C4-2B (cell line): Measurements from ENCODE around the gene AP3B2.

Experiments used
- H3K27ac ChIP-seq: fragments of 450-650 bp; 2 replicates; pipeline ENCODE4 v1.5.1; 2017
- ZFX ChIP-seq: fragments of 450-650 bp; IDR thresholded peaks from 2 replicates; pipeline ENCODE4 v1.6.1; 2017
- TF ChIP-seq, protein P1 (sequence below): fragments of 450-650 bp; conservative IDR thresholded peaks from 2 replicates; pipeline ENCODE4 v1.5.1; 2017; ENCODE audit warnings: mild to moderate bottlenecking

AP3B2 gene

DNA sequence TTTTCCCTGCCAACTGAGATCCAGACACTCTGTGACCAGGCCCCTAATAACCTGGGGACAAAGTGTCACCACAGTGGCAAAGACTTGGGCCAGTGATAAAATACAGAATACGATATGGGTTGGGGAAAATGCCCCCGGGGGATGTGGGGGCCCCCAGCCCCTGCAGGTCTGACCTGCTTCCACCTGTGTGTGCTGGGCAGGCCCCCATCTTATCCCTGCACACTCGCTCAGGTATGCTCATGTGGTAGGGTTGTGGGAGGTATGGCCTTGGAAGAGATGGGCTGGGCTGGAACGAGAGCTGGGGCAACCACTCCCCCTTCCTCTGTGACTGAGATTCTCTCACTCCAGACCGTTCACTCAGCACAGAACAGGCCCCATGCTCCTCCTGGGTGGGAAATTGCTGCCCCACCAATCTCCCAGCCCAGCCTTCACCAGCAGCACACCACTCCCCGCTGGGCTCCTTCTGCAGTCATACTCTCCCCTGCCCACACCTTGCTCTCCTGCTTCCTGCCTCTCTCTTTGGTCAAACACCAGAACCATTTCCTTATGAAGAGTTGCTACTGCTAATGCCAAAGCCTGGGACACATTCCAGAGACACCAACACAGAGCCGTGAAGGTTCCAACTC lies 52.9 kb downstream of the AP3B2 start:
- TF ChIP-seq, protein P1, sequence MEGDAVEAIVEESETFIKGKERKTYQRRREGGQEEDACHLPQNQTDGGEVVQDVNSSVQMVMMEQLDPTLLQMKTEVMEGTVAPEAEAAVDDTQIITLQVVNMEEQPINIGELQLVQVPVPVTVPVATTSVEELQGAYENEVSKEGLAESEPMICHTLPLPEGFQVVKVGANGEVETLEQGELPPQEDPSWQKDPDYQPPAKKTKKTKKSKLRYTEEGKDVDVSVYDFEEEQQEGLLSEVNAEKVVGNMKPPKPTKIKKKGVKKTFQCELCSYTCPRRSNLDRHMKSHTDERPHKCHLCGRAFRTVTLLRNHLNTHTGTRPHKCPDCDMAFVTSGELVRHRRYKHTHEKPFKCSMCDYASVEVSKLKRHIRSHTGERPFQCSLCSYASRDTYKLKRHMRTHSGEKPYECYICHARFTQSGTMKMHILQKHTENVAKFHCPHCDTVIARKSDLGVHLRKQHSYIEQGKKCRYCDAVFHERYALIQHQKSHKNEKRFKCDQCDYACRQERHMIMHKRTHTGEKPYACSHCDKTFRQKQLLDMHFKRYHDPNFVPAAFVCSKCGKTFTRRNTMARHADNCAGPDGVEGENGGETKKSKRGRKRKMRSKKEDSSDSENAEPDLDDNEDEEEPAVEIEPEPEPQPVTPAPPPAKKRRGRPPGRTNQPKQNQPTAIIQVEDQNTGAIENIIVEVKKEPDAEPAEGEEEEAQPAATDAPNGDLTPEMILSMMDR = no peak
- H3K27ac ChIP-seq = no peak overlapping the region

DNA sequence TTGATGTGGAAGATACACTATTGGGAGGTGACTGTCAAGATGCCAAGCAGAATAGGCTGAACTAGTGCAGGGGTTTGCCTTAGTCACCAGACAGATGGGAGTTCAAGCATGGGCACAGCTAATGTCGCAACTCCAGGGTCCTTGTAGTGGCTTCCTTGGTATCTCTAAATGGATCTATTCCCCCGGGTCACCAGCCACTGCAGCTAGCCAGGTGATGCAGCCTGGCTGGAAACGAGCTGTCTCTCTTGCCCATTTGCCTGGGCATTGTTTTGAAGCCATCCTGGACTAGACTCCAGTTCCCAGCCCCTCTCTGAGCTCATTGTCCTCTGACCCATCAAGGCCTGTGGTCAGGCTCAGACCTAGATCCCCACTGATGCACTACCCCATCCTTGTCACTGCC lies 54.1 kb downstream of the AP3B2 start:
- H3K27ac ChIP-seq = no peak overlapping the region
- no peak for TF ChIP-seq ZFX
- TF ChIP-seq, protein P1 = no peak

DNA sequence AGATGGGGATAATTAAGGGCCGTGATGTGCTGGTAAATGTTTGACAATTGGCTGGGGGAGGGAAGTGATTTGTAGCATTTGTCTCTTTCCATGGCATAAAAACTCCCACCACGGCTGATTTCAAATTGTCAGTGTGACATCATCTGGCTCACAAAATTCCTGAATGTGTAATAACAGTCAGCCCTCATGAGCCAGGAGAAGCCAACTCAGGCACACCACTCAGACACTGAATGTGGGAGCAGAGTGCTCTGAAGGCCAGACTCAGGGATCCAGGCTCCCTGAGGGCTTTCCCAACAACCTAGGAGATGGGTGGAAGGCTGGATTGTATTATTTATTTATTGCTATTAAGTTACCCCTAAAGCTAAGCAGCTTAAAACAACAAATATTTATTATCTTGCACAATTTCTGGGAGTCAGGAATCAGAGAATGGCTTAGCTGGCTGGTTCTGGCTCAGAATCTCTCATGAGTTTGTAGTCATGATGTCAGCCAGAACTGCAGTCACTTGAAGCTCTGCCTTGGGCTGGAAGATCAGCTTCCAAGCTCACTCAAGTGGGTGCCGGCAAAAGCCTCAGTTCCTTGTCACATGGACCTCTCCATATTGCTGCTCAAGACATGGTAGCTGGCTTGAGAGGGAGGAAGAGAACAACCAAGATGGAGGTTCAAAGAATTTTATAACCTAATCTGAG lies 56.0 kb downstream of the AP3B2 start:
- H3K27ac ChIP-seq = no peak overlapping the region
- TF ChIP-seq ZFX = no peak

DNA sequence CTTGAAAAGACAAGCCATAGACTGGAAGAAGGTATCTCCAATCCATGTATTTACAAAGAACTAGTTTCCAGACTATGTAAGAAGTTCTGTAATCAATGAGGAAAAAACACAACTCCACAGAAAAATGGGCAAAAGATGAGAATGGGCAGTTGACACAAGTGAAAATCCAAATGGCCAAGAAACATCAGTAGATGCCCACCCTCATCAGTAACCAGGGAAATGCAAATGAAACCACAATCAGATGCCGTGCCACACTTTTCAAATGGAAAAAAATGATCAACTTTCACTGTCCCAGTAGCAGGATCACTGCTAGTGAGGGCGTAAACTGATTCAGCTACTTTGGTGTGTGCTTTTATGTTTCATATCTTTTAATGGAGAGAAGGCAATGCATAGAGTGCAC lies 58.0 kb downstream of the AP3B2 start:
- no peak overlapping the region for H3K27ac ChIP-seq
- TF ChIP-seq, protein P1 = no peak

DNA sequence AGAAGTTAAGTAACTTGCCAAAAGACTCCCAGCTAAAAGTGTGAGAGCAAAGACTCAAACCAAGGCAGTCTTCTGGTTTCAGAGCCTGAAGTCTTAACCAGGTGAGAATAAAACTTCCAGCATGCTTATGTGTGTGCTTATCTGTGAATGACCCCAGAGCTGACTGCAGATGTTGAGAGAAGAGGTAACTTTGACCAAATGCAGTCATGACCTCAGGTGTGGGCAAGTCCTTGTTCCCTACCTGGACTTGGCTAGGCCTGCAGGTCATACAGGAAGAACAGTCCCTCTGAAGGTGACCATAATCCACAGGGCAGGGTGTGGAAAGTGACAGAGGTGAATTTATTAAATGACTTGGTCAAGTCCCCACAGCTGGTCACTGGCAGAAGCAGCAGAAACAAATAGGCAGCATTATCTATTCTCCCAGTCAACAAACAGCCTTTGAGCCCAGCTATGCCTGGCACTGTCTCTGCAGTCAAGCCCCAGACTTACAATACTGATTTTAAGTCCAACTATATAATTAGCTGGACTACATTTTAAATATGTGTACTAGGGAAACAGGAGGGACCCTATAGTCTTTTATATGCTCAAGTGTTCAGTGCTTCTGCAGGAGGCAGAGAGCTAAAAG lies 59.5 kb downstream of the AP3B2 start:
- no peak overlapping the region for H3K27ac ChIP-seq
- TF ChIP-seq, protein P1 = no peak
- no peak for TF ChIP-seq ZFX

DNA sequence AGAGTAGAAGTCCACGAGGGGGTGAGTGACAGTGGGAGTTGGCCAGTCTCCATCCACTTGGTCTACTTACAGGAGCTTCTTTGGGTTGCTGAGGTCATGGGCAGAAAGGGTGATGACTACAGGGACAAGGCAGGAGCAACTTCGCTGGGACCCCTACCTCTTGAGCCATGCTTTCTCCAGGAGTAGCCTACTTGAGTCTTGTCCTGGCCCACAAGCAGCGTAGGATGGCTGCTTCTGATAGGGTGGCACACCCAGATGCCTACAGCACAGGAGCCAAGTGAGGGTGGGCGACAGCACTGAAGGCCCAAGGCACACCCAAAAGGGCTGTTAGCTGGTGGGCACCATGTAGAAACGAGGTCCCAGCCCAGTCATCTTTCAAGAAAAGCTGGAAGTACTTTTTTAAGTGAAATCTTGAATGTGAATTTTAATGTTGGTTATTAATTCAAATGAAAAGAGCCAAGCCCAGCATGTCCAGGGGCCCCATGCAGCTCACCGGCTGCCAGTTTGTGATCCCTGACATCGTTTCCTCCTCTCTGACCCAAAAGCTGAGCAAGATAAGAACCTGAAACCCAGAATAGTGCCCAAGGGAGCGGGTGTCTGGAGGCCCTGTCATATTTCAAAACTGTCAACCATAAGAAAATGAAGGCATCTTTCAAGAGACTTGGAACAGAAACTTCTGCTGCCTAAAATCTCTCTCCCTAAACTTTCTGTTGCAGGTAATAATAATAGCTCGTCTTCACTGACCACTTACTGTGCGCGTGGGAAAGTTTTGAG lies 60.3 kb downstream of the AP3B2 start:
- TF ChIP-seq ZFX = no peak
- TF ChIP-seq, protein P1 = no peak
- H3K27ac ChIP-seq = no peak overlapping the region

DNA sequence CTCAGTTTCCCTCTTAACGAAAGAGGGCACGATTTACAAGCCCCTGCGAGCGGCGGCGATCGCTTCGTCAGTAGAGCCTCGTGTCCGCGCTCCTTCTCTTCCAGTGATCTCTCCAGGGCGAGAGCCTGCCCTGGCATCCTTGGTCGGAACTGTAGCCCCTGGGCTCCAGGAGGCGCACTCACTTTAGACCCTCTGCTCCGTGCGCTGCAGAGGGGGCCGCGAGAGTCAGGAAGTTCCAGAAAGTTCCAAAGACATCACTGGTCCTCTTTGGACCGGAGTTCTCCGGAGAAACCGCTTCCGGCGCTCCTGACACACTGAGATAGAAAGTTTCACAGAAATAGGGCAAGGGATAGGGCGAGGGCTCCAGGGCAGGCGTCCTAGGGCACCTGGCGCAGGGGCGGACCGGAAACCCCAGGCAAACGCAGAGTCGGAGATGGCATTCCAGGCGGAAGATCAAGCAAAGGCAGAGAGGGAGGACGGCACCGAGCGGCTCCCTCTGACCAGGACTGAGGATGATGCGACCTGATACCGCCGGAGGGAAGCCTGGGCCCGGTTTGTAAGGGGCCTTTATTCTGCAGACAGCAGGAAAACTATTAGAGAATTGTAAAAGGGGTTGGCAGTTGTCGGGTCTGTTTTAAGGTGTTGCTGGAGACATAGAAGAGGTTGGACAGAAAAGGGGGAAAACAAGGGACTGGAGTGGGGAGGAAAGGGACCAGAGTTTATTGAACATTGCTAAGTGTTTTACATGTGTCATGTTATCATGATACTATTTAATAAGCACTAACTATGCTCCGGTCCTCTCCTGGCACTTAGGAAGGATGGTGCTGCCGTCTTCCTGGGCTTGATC lies 61.2 kb downstream of the AP3B2 start:
- TF ChIP-seq, protein P1 = no peak
- TF ChIP-seq ZFX = no peak
- no peak overlapping the region for H3K27ac ChIP-seq
